Fibroblast of lung (primary cell): Measurements from ENCODE around the gene ALDH6A1.
"Not testable (repeated sequence)": the region's sequence is repeated elsewhere in the genome, so short reads cannot be mapped to it uniquely, and the experiment has no call there.

Experiments
- CTCF ChIP-seq, 2 donors: IDR thresholded peaks in 1 of 2; conservative IDR thresholded peaks in 1 of 2; 1 replicate in 1 of 2; 2 replicates in 1 of 2; pipeline ENCODE4 v1.5.1; 2011 to 2012; ENCODE audit warnings: low read length in 2 of 2, control low read depth in 1 of 2, inconsistent platforms in 1 of 2, low read depth in 1 of 2, mild to moderate bottlenecking in 1 of 2
- EZH2 ChIP-seq: IDR thresholded peaks from 2 replicates; pipeline ENCODE4 v1.5.1; 2012; ENCODE audit warnings: low read length, control low read depth, mild to moderate bottlenecking; ENCODE audit errors: missing control alignments

DNA sequence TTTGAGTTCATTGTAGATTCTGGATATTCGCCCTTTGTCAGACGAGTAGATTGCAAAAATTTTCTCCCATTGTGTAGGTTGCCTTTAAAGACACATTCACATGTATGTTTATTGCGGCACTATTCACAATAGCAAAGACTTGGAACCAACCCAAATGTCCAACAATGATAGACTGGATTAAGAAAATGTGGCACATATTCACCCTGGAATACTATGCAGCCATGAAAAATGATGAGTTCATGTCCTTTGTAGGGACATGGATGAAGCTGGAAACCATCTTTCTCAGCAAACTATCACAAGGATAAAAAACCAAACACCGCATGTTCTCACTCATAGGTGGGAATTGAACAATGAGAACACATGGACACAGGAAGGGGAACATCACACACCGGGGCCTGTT lies 41.2 kb upstream of the ALDH6A1 start:
- not testable (repeated sequence) for TF ChIP-seq CTCF (conservative IDR thresholded peaks at IDR 0.05 in 1 of 2, IDR thresholded peaks at IDR 0.05 in 1 of 2; ENCODE audit: low read depth in 1 of 2, low read length in 2 of 2); EZH2
